ENCODE measurements around the gene ANXA11.
"Not testable (repeated sequence)": the region's sequence is repeated elsewhere in the genome, so short reads cannot be mapped to it uniquely, and the experiment has no call there.

The ANXA11 gene

DNA sequence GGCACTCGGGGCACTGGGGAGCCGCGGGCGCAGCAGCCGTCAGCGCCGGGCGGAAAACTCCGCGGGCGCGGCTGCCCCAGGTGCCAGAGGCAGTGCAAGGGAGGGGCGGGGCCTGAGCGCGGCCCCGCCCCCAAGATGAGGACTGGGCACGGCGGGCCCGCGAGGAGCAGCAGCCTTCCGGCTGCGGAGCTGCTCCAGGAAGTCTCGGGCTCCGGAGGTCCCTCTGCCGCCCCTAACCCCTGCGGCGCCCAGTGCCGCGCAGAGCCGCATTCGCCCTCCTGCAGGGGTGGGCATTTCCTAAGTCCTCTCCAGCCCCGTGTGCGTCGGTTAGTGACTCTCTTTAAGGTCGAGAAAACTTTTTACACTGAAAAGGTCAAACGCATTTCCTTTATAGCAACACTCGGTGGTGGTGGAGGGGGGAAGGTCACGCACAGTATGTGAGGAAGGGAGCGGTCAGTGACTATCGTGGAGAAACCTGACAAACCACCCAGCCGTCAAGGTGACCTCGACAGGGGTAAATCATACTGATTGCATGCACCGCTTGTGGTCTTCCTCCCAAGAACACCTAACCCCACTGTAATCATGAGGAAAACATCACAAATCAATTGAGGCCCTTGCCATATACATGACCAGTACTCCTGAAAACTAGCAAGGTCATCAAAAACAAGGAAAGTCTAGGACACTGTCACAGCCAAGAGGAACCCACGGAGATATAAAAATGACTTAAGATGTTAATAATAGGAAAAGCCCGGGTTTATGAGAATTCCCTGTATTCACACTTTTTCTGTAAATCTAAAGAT is at the start of gene ANXA11:
Gene ANXA11, minus strand, starts transcription at position 61 of the 800 bp plus-strand sequence. CDS start 32,676 bp downstream, outside the sequence.
- peak; percentile 83 for DNase-seq

DNA sequence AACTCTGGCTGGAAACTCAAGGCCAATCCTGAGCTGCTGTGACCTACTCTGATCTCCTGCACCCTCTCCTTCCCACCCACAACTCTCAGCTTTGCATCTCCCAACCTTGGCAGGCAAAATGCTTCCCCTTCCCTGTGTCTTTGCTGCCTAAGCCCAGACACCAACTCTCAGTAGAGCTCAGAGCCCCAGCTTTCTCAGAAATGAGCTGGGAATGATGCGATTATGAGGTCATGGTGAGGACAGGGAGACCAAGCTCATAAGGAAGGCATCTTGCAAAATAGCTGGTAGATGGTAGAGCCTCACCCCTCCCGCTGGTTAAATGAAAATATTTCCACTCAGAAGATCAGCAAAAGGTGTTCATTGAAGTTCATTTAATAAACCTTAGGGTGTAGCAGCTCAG is 49.4 kb upstream of the ANXA11 start:
- DNase-seq = not testable (repeated sequence)

DNA sequence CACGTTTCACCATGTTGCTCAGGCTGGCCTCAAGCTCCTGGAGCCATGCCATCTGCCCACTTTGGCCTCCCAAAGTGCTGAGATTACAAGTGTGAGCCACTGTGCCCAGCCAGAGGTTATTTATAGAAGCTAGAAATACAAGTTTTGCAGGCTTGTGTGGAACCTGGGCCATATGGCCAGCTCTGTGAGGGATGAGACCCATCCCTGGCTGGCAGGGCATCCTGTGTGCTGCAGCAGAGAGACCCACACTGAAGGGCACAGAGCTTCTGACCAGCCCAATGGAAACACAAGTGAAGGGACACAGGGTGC is 48.6 kb upstream of the ANXA11 start:
- not testable (repeated sequence) for DNase-seq

DNA sequence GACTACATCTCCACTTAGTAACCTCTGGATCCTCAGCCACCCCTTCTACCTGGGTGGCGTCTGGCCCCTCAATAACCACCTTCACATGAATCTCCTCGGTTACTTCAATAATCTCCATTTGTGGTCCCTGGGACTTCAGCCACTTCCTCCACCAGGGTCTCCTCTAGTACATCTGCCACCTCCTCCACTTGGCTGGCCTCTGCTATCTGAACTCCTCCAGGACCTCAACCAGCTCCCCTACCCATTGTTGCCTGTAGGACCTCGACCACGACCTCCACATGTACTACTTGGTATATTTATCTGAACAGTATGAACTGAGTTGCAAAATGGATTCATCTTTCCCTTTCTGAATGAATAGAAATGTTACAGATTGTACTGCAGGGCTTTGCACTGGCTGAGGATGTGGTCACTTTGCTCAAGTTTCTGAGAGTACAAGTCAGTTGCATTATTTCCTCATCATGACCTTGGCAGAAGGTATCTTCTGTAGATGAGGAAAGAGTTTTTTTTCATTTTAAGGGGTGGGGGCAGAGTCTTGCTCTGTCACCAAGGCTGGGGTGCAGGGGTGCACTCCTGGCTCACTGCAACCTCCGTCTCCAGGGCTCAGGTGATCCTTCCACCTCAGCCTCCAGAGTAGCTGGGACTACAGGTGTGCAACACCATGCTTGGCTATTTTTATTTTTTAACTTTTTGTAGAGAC is 48.1 kb upstream of the ANXA11 start:
- DNase-seq = no peak

DNA sequence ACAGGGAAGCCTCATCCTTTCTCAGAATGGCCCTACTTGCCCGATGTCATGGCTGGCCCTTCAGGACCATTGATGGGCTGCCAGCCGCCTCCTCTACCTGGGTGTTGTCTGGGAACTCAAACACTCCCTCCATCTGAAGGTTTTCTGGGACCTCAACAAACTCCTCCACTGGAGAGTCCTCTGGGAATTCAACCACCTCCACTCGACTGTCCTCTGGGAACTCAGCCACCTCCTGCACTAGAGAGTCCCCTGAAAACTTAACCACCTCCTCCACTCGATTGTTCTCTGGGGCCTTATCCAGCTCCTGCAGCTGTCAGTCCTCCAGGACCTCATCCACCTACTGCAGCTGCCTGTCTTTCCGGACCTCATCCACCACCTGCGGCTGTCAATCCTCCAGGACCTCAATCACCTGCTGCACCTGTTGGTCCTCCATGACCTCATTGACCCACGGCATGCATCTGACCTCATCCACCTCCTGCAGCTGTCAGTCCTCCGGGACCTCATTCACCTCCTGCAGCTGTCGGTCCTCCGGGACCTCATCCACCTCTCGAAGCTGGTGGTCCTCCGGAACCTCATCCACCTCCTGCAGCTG is 47.1 kb upstream of the ANXA11 start:
- no peak for DNase-seq

DNA sequence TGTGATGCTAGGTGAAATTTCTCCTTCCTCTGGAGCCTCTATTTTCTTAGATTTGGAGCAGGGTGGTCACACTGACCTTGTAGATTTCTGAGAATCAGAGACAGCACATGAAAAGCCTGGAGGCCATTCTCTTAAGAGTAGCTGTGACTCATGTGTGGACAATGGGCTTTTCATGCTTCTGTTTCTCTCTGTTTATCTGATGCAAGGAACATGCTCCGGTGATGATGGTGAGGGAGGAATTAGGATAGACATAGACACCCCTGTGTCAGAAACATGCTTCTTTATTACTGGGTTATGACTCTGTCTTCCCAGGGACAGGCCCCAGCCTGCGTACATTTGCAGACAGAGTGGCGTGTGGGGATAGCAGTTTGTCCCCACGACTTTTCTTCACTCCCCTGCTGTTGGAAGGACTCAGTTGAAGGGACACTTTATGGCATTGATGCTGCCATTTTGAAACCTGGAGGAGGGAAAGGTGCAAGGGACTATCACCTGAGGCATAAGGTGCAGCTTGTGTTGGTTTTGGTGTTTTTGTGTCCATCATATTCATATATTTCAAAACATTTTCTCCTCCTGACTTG is 46.5 kb upstream of the ANXA11 start:
- DNase-seq = not testable (repeated sequence)

DNA sequence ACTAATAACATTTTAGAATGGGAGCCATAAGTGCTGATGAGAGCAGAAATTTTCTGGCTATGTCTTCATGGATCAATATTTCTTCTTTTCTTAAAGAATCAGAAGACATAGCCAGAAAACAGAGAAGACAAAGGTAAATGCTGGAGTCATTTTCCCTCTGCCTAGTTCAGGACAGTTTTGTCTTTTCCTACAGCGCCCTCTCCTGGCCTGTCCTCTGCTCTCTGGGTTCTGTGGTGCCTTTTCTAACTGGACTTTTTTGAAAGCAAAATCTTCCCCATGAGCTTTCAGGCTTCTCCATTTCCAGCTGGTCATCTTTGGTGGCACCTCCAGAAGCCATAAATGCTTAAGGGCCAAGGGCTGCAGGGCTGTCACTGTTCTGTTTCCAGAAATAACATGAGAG is 45.1 kb upstream of the ANXA11 start:
- DNase-seq = not testable (repeated sequence)

DNA sequence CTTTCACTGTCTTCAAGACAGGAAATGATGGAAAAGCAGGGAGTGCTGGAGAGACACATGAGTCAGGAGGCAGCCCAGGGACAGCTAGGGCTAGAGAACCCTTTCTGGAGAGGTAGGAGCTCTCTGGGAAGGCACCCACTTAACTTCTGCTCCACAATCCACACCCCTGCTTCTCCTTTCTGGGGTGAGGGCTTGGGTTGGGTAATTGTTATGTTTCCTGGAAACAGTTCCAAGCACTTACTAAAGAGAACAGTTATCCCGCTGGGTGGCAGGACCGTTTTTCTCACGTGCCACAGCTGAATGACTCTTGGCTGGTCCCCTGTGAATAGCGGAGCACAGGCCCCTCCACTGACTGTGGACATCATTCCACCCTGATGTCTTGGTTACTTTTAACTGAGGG is 44.6 kb upstream of the ANXA11 start:
- DNase-seq = not testable (repeated sequence)

DNA sequence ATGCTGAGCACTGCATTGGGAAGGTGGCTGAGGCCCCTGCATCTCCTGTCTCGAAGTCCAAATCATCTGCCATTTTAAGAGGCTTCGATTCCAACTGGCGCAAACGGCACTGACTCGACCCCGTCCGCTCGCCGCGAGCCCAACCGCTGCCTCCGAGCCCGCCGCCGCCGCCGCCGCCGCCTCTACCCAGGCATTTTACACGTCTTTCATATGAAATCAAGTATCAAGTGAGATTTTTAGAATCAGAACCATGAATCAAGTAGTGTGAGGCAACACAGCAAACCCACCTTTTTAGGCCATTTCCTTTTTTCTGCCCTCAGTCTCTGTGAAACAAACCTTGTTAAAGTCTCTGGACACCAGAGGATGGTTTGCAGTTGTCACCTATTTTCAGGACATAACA is 42.3 kb upstream of the ANXA11 start:
- not testable (repeated sequence) for DNase-seq

DNA sequence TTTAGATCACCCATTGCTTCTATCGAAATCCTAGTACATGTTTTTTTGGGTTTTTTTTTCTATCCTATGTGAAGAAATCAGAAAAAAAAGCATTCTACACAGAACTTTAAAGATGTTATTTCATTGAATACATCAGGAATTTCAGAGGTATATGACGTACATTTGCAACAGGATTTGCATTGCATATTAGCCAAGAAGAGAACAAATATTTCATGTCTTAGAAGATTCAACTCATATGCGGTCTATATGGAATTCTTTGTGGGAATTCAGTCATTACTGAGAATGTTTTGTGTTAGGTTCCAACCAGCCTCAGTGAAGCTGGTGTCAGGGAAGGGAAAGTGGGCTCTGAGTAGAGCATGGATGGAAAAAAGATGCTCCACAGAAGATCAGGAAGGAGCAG is 39.0 kb upstream of the ANXA11 start:
- not testable (repeated sequence) for DNase-seq

DNA sequence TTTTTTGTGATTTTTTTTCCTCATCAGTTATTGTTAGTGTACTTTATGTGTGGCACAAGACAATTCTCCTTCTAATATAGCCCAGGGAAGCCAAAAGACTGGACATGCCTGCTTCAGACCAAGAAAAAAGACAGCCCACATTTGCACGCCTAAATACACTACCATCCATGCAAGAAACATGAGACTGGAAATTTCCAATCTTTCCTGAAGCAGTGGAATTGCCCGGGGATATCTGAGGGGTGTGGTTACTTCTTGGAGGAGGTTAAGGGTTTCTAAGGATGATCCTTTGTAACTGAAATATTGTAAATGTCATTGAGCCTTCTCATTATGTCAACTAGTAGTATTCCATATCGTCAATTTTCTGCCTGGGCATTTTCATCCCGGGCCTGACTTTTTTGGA is 37.0 kb upstream of the ANXA11 start:
- not testable (repeated sequence) for DNase-seq

DNA sequence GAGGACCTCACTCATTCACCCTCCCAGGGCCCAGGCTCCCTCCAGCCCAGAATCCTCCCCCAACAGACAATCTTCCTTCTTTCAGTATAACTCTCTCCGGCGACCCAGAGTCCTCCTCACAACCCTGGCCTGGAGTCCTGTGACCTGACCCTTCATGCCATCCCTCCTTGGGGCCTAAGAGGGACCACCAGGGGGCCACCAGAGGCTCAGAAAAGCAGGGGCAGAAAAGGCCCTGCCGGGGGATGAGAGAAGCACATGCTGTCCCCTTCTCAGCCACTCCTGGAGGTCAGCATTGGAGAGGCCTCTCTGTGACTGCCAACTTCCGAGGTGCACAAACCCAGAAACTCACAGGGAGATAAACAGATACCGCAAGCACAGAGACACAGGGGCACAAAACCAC is 31.1 kb upstream of the ANXA11 start:
- not testable (repeated sequence) for DNase-seq

DNA sequence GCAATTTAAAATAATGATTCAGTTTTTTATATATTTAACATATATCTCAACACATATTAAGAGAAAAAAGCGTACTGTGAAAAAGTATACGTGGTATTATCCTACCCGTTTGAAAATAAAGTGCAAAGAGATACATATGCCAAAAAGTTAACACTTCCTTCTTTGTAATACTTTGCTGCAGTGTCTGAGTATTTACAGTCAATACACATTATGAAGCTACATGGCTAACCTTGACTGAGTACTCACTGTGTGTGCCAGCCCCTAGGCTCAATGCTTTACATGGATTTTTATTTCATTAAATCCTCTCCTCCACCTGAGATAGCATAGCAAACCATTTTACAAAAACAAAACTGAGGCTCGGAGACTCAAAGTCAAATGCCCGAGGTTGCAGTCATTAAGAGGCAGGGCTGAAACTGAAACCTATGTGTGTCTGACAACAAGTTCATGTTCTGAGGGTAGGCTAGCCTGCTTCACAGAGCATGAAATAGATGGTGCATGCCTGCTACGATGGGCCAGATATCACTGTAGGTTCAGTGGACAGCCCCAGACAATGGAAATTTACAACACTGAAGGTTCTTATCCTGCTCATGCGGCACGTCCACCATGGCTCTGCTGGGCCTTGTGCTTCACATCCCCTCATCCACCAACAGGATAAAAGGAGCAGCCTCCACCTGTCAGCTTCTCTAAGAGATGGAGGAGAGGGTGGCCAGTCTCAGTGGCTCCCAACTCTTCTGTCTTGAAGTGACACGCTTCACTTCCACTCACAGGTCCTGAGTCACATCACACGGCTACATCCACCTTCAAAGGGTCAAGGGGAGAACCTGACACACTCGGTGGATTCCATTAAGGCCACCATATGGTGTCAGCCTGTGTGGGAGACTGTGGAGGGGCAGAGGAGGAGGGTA is 29.2 kb upstream of the ANXA11 start:
- DNase-seq = not testable (repeated sequence)

DNA sequence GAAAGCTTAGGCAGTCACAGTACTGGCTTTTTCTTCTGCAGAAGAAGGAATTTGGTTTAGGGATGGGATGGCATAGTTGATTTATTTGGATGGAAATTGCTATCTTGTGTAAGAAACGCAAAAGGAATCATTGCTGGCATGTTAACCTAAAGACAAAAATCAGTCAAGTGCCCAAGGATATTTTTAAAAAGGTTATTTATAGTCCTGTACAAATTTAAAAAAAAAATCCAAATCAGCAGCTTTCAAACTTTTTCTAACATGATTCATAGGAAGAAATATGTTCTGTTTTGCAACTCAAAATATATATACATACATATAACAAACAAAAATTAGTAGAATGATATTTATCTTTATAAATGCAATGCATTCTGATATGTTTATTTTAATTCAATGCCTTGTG is 28.5 kb upstream of the ANXA11 start:
- DNase-seq = not testable (repeated sequence)

DNA sequence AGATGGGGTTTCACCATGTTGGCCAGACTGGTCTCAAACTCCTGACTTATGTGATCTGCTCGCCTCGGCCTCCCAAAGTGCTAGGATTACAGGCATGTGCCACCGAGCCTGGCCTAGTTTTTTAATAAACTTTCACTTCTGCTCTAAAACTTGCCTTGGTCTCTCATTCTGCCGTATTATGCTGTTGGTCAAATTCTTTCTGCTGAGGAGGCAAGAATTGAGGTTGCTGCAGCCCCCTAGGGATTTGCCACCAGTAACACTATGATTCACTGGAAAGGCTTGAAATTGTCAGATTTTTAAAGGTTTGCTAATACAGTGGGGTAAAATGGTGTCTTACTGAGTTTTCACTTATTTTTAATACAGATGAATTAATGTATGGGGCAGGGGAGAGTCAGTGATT is 21.4 kb upstream of the ANXA11 start:
- peak; percentile 37 for DNase-seq

DNA sequence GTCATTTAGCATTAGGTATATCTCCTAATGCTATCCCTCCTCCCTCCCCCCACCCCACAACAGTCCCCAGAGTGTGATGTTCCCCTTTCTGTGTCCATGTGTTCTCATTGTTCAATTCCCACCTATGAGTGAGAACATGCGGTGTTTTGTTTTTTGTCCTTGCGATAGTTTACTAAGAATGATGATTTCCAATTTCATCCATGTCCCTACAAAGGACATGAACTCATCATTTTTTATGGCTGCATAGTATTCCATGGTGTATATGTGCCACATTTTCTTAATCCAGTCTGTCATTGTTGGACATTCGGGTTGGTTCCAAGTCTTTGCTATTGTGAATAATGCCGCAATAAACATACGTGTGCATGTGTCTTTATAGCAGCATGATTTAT is 17.7 kb upstream of the ANXA11 start:
- not testable (repeated sequence) for DNase-seq

DNA sequence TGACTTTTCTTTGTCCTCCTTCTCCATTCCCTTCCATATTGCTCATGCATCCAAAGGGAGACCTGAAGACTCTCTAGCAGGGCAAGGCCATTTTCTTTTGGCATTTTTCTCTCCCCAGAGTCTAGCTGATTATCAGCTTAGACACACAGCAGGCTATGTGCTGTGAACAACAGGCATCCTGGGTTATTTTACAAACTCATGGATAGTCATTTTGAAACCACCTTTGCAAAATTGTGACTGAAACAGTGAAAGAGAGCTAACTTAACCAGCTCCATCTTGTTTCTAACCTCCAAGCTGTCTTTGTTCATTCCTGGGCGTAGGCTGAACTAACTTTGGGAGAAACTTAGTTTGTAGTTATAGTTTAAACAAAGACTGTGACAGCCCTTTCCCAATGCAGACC is 13.5 kb upstream of the ANXA11 start:
- not testable (repeated sequence) for DNase-seq

DNA sequence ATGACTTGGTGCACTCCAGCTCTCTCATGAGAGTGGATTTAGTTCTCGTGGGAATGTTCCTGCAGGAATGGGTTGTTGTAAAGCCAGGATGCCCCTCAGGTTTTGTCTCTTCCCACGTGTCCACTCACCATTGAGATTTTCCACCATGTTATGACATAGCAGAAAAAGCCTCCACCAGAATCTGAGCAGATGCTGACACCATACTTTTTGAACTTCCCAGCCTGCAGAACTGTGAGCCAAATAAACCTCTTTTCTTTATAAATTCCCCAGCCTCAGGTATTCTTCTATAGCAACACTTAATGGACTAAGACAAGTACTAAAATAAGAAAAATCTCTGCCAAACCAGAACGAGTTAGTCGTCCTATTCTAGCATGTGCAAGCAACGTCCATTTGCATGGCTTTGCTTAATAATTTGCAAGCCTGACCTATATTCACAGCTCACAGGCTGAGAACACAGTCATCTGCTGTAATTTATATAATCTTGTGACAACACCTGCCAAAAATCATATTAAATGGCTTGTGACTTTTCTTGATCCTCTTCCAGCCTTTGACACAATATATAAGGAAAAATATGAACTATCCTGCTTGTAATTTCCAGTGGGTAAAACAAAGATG is 9.1 kb upstream of the ANXA11 start:
- DNase-seq = not testable (repeated sequence)

DNA sequence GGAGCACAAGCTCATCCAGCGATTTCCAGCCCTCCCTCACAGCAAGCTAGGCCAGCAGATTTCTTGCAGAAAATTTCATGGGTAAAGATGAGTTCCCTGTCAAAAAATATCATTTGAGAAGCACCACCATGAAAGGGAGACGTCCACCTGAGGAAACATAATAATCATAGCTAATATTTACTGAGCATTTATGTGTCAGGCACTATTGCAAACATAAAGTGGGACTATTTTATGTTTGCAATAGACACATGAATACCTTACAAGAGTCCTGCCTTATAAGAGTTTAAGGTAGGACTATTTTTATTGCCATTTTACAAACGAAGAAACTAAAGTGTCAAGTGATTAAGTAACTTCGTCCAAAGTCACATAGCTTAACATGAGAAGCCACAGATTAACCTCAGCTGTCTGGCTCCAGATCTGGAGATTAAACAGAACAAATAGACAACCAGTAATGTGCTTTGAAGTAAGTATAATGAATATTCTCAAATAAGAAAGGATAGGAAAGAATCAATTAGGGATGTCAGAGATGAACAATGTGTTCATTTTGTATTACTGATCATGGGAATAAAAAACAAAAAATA is 7.3 kb upstream of the ANXA11 start:
- DNase-seq = not testable (repeated sequence)

DNA sequence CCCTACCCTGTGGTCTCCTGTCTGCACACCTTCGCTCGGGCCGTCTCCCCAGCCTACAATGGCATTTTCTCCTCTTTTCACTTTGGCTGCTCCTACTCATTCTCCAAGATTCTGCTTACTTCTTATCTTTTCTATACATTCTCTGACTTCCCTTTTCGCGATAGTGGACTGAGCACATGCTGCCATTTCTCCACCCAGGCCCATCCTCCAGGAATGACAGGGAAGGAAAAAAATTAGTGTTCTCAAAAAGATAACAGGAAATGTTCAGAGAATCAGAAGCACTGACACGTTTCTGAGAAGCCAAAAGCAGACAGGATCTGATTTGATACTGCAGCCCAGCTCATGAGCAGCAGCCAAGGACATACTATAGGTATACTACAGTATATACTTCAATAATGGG is 6.4 kb upstream of the ANXA11 start:
- no peak for DNase-seq

DNA sequence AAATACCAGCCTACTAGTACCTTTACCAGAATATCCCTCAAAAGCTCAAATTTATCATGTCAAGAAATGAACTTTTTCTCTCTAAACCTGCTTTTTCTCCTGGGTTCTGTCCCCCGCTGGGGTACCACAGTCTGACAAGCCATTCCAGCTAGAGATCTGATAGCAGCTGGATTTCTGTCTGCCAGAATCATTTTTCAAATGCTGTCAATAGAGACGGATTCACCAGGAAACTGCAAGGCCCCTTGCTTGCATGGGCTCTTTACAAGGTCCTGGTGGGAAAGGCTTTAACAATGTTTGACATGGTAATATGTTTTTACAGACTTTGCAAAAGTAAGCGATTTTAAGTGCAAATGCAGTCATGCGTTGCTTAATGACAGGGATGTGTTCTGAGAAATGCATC is 4.9 kb upstream of the ANXA11 start:
- DNase-seq = no peak
